PFSK-1 (cell line): ENCODE results near the gene SH2D7.

Experiments
- FOXP2 ChIP-seq: optimal IDR thresholded peaks from 2 replicates; pipeline ENCODE3; 2011; ENCODE audit warnings: borderline replicate concordance, control low read depth, inconsistent platforms; ENCODE audit not compliant: insufficient read depth; ENCODE audit errors: extremely low read length, extremely low read depth
- POLR2AphosphoS5 ChIP-seq: IDR thresholded peaks from 2 replicates; pipeline ENCODE4 v1.6.1; 2012; ENCODE audit warnings: low read depth, mild to moderate bottlenecking, control low read depth, low read length, moderate library complexity
- SIN3A ChIP-seq: IDR thresholded peaks from 2 replicates; pipeline ENCODE4 v1.6.1; 2012; ENCODE audit warnings: mild to moderate bottlenecking, low read length, moderate library complexity, borderline replicate concordance; ENCODE audit not compliant: insufficient read depth
- TAF1 ChIP-seq: IDR thresholded peaks from 2 replicates; pipeline ENCODE4 v1.6.1; 2012; ENCODE audit warnings: low read length, control low read depth, borderline replicate concordance; ENCODE audit not compliant: insufficient read depth
- TF ChIP-seq, protein P1 (sequence below), 2 experiments: IDR thresholded peaks; 2 replicates each; pipeline versions ENCODE4 v1.6.1 to v1.8.0; 2011 to 2012; ENCODE audit warnings: low read depth in 2 of 2, low read length in 2 of 2, control low read depth in 1 of 2, inconsistent platforms in 1 of 2, mild to moderate bottlenecking in 1 of 2, moderate library complexity in 1 of 2; ENCODE audit not compliant: insufficient read depth in 1 of 2

The SH2D7 gene

DNA sequence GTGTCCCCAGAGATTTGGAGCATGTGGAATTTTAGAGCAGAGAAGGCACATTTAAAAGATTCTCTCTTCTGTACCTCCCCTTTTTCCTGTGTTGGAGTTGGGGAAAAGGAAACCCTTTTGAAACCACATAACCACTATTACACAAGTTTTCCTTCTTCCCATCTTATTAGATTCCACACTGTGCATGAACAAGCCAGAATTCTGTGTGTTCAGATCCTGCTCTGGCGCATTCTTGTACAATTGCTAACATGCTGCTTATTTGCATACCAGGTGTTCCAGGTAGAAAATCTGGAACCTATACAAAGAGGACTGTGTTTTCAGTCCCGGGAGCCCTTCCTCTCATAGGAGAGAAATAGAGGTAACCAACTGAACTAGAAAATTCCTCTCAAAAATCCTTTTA lies 41.4 kb downstream of the SH2D7 start:
- TF ChIP-seq POLR2AphosphoS5, result no peak
- TF ChIP-seq SIN3A, result no peak
- no peak for TF ChIP-seq FOXP2

DNA sequence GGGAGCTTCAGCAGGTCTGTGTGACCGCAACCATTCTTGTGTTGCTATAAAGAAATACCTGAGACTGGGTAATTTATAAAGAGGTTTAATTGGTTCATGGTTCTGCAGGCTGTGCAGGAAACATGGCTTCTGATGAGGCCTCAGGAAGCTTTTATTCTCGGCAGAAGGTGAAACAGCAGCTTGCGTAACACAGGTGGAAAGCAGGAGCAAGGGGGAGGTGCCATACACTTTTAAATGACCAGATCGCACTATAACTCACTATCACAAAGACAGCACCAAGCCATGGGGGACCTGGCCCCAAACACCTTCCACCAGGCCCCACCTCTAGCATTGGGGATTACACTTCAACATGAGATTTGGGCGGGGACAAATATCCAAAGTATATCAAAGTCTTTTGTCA lies 47.2 kb downstream of the SH2D7 start:
- TF ChIP-seq POLR2AphosphoS5, result no peak

DNA sequence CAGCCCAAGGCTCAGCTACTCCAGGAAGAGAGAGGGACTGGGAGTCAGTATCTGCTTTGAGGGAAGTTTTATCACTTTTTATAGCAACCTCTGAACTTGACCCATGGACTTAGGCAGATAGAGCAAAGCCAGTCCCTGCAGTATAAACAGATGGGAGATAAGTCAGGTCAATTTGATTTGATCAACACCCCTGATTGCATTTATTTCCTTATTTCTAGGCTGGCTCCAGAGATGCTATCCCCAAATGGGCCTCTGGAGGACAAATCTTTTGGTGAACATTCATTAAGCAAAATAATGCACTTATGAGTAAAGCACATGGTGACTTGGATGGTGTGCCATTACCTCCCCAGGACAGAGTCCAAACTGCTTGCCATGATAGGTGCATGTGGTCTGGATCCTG lies 47.9 kb downstream of the SH2D7 start:
- TF ChIP-seq, protein P1, sequence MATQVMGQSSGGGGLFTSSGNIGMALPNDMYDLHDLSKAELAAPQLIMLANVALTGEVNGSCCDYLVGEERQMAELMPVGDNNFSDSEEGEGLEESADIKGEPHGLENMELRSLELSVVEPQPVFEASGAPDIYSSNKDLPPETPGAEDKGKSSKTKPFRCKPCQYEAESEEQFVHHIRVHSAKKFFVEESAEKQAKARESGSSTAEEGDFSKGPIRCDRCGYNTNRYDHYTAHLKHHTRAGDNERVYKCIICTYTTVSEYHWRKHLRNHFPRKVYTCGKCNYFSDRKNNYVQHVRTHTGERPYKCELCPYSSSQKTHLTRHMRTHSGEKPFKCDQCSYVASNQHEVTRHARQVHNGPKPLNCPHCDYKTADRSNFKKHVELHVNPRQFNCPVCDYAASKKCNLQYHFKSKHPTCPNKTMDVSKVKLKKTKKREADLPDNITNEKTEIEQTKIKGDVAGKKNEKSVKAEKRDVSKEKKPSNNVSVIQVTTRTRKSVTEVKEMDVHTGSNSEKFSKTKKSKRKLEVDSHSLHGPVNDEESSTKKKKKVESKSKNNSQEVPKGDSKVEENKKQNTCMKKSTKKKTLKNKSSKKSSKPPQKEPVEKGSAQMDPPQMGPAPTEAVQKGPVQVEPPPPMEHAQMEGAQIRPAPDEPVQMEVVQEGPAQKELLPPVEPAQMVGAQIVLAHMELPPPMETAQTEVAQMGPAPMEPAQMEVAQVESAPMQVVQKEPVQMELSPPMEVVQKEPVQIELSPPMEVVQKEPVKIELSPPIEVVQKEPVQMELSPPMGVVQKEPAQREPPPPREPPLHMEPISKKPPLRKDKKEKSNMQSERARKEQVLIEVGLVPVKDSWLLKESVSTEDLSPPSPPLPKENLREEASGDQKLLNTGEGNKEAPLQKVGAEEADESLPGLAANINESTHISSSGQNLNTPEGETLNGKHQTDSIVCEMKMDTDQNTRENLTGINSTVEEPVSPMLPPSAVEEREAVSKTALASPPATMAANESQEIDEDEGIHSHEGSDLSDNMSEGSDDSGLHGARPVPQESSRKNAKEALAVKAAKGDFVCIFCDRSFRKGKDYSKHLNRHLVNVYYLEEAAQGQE (IDR thresholded peaks at IDR 0.05; ENCODE audit: insufficient read depth in 1 of 2, low read depth in 2 of 2, low read length in 2 of 2), result no peak
- no peak for TF ChIP-seq FOXP2
- no peak for TF ChIP-seq SIN3A
- TF ChIP-seq TAF1, result no peak
- no peak for TF ChIP-seq POLR2AphosphoS5

DNA sequence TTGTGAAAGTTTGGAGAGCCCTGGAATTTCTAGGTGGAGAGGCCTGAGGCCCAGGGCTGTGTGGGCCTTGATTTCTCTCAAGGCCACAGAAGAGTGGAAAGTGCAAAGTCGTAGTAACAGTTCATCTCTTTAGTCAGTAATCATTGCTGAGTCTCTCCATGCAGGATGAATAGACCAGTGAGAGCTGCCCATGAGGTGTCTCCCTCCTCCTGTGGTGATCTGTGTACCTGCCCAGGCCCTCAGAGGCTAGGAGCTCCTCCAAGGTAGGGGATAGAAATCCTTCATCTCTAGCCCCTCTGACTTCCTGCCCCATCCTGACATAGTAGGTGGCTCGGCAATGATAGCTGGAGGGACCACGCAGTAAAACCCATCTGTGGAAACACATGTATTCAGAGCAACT lies 50.0 kb downstream of the SH2D7 start:
- TF ChIP-seq POLR2AphosphoS5, result no peak
- TF ChIP-seq FOXP2, result no peak
- no peak for TF ChIP-seq TAF1
- TF ChIP-seq, protein P1 (IDR thresholded peaks at IDR 0.05; ENCODE audit: insufficient read depth in 1 of 2, low read depth in 2 of 2, low read length in 2 of 2), result no peak
- no peak for TF ChIP-seq SIN3A

DNA sequence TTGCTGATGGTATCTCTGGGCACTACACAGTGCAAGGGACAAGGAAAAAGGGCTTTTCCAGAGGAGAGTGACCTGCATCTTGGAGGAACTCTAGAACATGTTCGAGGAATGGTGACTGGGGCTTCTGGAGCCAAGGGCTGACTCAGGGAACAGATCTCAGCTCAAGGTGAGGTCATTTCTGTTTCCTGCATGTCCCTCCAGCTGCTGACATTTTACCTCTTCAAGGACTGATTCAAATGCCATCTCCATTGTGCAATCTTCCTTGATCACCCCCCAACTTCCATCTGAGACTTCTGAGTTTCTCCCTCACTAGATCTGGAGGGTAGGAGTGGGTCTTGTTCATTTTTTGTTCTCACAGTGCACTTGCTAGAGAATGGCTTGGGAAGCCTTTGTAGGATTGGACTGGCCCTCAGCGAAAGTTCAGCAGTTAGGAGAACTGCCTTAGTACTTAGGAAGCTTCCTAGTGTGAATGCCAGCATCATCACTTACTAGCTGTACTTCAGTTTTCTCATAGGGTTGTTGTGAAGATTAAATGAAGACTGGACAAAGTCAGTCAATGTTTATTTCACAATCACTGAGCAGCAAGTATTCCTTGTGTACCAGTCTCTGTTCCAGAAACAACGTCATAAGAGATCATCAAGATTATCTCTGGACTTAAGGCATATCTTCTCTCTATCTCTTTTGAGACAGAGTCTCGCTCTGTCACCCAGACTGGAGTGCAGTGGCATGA lies 54.2 kb downstream of the SH2D7 start:
- TF ChIP-seq, protein P1 (IDR thresholded peaks at IDR 0.05; ENCODE audit: insufficient read depth in 1 of 2, low read depth in 2 of 2, low read length in 2 of 2), result no peak
- TF ChIP-seq SIN3A, result no peak
- TF ChIP-seq TAF1, result no peak
- no peak for TF ChIP-seq FOXP2
- no peak for TF ChIP-seq POLR2AphosphoS5

DNA sequence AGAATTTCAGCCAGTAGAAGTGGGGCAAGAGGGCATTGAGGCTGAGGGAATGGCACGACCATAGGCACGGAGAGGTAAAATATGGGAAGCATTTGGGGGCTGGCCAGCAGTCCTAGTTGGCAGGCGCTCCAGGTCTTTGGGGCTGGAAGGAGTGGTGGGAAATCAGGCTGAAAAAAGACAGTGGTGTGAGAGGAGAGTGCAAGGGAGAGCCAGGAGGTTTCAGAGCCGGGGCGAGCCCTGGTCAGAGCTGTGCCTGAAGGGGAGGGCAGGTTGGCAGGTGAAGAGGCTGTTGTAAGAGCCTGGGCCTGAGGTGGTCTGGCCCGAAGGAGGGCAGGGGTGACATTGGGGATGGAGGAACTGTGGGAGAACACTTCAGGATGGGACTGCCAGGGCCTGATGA lies 55.2 kb downstream of the SH2D7 start:
- TF ChIP-seq TAF1 (no peak), SIN3A (no peak), POLR2AphosphoS5 (no peak), FOXP2 (no peak)
- TF ChIP-seq, protein P1 (IDR thresholded peaks at IDR 0.05; ENCODE audit: insufficient read depth in 1 of 2, low read depth in 2 of 2, low read length in 2 of 2), result no peak
